Measurements from ENCODE around the gene HTT-AS.

HTT-AS gene

GRCh38 chr4:3087115-3087797 lies 12.9 kb upstream of the HTT-AS start:
- DNase-seq = no peak

DNA sequence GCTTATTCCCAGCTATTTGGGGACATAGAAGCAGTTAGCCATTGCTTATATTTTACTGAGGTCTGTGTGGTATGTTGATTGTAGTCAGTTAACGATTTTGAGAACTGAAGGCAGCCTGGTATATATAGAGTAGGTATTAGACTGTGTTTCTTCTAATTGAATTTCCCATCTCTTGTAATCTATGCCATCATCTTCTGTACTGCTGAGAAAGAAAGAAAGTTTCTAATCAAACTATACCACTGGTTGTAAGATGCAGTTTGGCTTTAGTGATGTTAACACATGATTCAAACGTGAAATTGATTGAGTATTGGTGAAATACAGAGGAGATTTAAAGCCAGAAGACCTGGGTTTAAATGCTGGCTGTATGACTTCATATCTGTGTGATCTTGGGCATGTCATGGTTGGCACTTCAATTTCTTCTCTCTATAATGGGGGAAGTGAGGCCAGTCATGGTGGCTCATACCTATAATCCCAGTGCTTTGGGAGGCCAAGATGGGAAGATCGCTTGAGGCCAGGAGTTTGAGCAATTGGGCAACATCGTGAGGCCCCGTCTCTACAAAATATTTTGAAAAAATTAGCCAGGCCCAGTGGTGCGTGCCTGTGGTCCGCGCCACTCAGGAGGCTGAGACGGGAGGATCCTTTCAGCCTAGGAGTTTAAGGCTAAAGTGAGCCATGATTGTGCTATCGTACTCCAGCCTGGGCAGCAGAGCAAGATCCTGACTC lies 11.8 kb upstream of the HTT-AS start:
- DNase-seq = peak; percentile 41

DNA sequence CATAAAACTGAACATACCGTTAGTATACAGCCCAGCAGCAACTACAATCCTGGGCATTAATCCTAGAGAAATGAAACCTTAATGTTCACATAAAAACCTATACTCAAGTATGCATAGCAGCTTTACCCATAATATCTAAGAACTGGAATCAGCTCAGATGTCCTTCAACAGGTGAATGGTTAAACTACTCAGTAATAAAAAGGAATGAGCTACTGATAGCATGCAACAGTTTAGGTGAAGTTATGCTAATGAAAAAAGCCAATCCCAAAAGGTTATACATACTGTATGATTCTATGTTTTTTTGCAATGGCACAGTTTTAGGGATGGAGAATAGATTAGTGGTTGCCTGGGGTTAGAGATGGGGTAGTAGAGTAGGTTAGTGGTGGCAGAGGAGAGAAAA lies 9.4 kb upstream of the HTT-AS start:
- no peak for DNase-seq

DNA sequence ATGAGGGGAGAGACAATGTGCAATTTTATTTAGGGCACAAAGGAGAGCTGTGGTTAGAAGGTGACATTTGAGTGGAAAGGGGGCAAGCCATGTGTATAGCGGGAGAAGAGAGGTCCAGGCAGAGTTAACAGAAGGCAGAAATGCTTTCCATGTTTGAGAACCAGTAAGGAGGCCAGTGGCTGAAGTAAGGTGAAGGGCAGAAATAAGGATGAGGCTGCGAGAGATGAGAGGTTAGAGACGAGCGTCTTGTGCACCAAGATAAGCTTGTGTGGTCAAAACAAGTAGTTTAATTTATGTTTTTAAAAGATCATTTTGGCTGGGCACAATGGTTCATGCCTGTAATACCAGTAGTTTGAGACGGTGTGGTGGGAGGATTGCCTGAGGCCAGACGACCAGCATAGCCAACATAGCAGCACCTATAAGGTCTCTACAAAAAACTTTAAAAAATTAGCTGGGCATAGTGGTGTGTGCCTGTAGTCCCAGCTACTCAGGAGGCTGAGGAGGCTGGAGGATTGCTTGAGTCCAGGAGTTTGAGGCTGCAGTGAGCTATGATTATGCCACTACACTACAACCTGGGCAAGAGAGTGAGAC lies 8.7 kb upstream of the HTT-AS start:
- no peak for DNase-seq

- DNase-seq = no peak
Observed at GRCh38 chr4:3079694-3080123, 5.4 kb upstream of the HTT-AS start.

DNA sequence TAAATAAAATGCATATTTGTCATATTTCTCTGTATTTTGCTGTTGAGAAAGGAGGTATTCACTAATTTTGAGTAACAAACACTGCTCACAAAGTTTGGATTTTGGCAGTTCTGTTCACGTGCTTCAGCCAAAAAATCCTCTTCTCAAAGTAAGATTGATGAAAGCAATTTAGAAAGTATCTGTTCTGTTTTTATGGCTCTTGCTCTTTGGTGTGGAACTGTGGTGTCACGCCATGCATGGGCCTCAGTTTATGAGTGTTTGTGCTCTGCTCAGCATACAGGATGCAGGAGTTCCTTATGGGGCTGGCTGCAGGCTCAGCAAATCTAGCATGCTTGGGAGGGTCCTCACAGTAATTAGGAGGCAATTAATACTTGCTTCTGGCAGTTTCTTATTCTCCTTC lies 3.5 kb upstream of the HTT-AS start:
- peak; percentile 69 for DNase-seq

DNA sequence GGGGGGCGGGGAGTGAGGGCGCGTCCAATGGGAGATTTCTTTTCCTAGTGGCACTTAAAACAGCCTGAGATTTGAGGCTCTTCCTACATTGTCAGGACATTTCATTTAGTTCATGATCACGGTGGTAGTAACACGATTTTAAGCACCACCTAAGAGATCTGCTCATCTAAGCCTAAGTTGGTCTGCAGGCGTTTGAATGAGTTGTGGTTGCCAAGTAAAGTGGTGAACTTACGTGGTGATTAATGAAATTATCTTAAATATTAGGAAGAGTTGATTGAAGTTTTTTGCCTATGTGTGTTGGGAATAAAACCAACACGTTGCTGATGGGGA lies 1.3 kb upstream of the HTT-AS start:
- no peak for DNase-seq

DNA sequence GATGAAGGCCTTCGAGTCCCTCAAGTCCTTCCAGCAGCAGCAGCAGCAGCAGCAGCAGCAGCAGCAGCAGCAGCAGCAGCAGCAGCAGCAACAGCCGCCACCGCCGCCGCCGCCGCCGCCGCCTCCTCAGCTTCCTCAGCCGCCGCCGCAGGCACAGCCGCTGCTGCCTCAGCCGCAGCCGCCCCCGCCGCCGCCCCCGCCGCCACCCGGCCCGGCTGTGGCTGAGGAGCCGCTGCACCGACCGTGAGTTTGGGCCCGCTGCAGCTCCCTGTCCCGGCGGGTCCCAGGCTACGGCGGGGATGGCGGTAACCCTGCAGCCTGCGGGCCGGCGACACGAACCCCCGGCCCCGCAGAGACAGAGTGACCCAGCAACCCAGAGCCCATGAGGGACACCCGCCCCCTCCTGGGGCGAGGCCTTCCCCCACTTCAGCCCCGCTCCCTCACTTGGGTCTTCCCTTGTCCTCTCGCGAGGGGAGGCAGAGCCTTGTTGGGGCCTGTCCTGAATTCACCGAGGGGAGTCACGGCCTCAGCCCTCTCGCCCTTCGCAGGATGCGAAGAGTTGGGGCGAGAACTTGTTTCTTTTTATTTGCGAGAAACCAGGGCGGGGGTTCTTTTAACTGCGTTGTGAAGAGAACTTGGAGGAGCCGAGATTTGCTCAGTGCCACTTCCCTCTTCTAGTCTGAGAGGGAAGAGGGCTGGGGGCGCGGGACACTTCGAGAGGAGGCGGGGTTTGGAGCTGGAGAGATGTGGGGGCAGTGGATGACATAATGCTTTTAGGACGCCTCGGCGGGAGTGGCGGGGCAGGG lies 711 bp upstream of the HTT-AS start:
- DNase-seq = peak; percentile 73

DNA sequence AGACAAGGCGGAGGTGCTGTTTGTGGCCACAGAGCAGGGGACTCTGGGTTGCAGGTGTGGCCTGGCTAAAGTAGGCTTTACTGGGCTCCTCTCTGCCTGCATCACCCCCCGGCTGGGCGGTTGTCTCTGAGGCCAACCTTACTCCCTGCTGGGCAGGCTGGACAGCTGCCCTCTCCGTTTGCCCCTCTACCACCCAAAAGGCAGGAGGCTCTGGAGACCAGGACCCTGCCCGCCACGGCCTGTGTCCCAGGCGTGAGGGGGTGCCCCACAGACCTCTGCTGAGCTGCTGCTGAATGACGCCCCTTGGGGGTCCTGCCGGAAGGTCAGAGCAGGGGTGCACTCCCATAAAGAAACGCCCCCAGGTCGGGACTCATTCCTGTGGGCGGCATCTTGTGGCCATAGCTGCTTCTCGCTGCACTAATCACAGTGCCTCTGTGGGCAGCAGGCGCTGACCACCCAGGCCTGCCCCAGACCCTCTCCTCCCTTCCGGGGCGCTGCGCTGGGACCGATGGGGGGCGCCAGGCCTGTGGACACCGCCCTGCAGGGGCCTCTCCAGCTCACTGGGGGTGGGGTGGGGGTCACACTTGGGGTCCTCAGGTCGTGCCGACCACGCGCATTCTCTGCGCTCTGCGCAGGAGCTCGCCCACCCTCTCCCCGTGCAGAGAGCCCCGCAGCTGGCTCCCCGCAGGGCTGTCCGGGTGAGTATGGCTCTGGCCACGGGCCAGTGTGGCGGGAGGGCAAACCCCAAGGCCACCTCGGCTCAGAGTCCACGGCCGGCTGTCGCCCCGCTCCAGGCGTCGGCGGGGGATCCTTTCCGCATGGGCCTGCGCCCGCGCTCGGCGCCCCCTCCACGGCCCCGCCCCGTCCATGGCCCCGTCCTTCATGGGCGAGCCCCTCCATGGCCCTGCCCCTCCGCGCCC lies 920 bp downstream of the HTT-AS start:
- no peak for DNase-seq

DNA sequence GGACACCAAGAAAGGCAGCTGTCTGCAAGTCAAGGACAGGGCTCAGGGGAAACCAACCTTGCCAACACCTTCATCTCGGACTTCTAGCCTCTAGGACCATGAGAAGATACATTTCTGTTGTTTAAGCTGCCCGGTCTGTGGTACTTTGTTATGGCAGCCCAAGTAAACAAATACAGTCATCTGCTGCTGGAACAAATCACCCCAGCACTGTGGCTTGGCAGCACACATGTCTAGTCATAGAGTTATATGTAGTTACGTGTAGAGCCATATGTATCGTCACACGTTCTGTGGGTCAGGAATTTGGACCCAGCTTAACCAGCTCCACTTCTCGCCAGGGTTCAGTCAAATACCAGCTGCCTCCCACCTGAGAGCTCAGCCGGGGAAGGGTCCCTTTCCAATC lies 2.5 kb downstream of the HTT-AS start:
- DNase-seq = no peak

DNA sequence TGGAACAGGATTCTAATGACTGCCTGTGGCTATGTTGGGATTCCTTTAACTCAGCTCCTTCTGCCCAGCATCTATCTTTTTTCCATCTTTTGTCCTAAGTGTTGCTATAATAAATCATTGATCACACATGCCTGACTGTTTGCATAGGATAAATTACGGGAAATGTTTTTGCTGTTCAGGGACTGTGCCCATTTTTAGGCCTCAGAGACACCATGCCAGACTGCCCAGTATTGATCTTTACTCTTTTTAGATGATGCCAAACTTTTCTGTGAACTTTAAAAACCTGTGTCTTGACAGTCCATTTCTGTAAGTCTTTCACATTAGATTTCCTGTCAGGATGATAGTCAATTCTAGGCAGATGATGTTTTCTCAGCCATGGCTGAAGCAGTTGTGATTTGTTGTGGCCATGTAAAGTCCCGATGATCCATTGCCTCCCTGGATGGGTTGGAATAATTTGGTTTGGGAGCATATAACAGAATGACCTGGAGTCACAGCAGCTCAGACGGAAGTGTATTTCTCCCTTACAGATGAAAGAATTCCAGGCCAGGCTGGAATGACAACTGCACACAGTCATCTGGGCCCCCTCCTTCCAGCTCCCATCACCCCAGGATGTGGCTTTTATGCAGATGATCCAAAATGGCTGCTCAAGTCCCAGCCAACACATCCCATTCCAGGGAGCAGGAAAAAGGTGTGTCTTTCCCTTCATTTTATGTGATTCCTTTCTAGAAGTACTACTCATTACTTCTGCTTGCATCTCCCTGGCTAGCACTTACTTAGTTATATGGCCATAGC lies 3.4 kb downstream of the HTT-AS start:
- DNase-seq = no peak

- no peak for DNase-seq
Observed at GRCh38 chr4:3069661-3070199, 4.6 kb downstream of the HTT-AS start.

DNA sequence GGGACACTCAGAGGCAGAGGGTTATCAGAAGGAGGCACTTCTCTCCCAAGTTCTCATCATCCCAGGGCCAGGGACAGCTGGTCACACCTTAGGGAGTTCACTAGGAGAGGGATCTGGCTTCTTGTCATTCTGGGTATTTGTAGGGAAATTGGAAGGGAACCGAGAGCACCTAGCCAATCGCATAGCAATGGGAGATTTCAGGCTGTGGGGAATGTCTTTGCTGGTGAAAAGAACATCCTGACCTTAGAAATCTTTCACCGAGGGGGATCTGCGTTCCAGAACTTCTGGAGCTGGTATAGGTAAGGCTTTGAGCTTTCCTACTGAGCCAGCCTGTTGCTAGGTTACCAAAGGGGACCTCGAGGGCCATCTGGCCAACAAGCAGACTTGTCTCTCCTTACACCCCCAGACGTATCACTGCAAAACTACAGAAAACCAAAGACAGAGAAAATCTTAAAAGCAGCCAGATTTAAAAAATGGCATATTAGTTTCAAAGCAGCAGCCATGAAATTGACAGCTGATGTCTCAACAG lies 6.8 kb downstream of the HTT-AS start:
- no peak for DNase-seq

DNA sequence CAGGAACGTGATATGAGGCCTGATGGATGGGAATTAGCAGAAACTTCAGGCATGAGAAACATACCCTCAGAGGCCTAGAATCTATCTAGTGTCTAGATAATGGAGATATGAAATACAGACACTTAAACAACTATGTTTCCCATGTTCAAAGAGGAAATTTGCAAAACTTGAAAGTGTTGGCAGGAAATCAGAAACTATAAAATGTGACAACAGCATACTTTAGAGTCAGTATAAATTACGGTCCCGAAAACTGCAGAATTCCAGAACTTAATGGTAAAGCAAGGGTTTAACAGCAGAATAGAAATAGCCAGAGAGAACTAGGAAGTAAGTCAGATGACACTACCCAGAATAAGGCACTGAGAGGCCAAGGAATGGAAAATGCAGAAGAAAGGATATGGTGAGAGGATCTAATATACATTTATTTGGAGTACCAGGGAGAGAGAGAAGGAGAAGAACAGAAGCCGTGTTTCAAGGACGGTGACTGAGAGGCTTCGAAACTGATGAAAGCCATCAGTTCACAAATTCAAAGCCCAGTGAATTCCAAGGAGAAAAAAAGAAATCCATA lies 7.4 kb downstream of the HTT-AS start:
- DNase-seq = no peak

DNA sequence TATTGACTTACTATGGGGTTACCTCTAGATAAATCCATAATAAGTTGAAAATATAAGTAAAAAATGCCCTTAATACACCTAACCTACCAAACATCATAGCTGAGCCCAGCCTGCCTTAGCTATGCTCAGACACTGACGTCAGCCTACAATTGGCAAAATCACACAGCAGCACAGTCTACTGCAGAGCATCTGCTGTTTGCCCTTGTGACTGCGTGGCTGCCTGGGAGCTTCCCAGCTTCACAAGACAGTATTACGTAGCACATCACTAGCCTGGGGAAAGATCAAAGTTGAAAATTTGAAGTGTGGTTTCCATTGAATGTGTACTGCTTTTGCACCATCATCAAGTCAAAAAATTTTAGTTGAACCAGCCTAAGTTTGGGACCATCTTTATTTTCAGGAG lies 8.8 kb downstream of the HTT-AS start:
- no peak for DNase-seq

DNA sequence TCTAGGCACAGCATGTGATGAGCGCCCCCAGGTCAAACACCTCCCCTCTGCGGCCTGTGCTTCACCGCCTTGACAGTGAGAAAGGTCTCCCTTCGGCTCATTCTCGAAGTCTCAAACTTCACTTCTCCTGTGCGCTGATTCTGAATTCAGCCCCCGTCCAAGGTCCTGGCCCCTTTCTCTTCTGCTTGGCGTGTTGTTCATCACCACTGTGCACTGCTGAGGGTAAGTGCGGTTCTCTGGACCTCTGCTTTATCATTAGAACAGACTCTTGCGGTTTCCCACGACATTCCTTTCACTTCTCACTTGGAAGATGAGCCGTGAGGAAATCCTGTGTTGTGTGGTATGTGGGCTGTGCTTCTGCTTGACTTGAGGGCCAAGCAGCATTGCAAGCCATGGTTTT lies 11.9 kb downstream of the HTT-AS start:
- DNase-seq = no peak

DNA sequence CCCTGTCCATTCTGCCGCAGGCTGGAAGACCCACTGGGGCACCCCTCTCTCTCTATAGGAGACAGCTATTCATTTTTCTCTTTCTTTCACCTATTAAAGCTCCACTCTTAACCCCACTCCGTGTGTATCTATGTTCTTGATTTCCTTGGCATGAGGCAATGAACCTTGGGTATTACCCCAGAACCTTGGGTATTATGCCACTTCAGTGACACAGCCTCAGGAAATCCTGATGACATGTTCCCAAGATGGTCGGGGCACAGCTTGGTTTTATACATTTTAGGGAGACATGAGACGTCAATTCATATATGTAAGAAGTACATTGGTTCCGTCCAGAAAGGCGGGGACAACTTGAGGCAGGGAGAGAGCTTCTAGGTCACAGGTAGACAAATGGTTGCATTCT lies 13.4 kb downstream of the HTT-AS start:
- DNase-seq = no peak

GRCh38 chr4:3059943-3060342 lies 14.4 kb downstream of the HTT-AS start:
- DNase-seq = no peak

- no peak for DNase-seq
Observed at GRCh38 chr4:3054169-3054759, 20.1 kb downstream of the HTT-AS start.
